Thyroid gland (tissue), 4 donors: ENCODE data around the gene OXNAD1.

ENCODE experiments used
- POLR2A ChIP-seq, 2 donors: fragments of 450-650 bp; IDR thresholded peaks; one replicate each; pipeline ENCODE4 v1.6.1; 2017; ENCODE audit warnings: antibody characterized with exemption in 2 of 2, mild to moderate bottlenecking in 2 of 2, moderate library complexity in 1 of 2
- TF ChIP-seq, protein P1 (sequence below), 6 experiments: fragments of 200-600 bp in 3 of 6; fragments of 450-650 bp in 3 of 6; sonication (generic) in 3 of 6; IDR thresholded peaks; one replicate each; pipeline ENCODE4 v1.5.1; 2016 to 2019; ENCODE audit warnings: antibody characterized with exemption in 6 of 6, mild to moderate bottlenecking in 2 of 6, inconsistent platforms in 1 of 6, moderate library complexity in 1 of 6

DNA sequence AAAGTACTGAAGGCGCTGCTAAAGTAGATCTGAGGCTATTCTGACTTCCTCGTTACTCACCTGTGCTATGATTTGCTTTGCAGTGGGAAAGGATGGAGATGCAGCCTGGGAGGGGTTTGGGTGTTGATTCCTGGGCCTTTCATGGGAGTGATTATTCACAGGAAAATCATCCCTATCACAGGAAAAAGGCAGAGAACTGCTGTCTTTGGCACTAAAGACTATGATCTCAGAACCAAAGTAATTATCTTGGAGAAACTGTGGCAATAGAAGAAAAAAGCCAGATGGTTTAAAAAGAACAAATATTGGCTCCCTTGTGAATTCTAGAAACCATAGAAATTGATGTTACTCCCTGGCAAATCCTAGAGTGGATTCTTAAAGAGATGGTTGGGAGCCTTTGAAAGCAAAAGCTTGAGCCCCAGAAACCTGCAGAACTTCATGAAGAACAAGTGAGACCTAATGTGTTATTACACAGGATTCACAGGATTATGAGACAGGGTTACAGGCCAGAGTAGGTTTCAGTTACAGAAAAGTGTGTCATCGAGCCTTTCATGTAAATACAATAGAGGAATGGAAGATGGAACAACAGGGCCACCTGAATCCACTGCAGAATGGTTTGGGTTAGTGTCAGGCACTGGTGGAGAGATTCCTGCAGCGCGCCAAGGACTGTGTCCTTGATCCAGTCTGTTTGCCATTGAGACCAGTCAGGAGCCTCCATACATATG lies 85.7 kb downstream of the OXNAD1 start:
- TF ChIP-seq, protein P1, sequence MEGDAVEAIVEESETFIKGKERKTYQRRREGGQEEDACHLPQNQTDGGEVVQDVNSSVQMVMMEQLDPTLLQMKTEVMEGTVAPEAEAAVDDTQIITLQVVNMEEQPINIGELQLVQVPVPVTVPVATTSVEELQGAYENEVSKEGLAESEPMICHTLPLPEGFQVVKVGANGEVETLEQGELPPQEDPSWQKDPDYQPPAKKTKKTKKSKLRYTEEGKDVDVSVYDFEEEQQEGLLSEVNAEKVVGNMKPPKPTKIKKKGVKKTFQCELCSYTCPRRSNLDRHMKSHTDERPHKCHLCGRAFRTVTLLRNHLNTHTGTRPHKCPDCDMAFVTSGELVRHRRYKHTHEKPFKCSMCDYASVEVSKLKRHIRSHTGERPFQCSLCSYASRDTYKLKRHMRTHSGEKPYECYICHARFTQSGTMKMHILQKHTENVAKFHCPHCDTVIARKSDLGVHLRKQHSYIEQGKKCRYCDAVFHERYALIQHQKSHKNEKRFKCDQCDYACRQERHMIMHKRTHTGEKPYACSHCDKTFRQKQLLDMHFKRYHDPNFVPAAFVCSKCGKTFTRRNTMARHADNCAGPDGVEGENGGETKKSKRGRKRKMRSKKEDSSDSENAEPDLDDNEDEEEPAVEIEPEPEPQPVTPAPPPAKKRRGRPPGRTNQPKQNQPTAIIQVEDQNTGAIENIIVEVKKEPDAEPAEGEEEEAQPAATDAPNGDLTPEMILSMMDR (IDR thresholded peaks at IDR 0.05) = no peak
- TF ChIP-seq POLR2A (IDR thresholded peaks at IDR 0.05) = no peak
